Activated naive CD4-positive, alpha-beta T cell treated with anti-CD3 and anti-CD28 coated beads for 36 hours (primary cell): ENCODE data around the gene DNAI2. TPM values are rescaled to one million over a fixed set of nuclear protein-coding genes. Genes with fewer than 3 reads are reported as not detected.

Experiments used
- CTCF ChIA-PET: fragments of 350-600 bp; sonication (Branson Sonifier 250); formaldehyde crosslinking; loops from one replicate; lab custom pipeline; 2021; ENCODE audit warnings: antibody characterized with exemption; lab: Charles Lee
- DNase-seq: peaks from one replicate; pipeline ENCODE4 v3.0.0-alpha.2; 2020
- H3K27ac Mint-ChIP-seq: one replicate; pipeline ENCODE4 v1.8.0; 2021; ENCODE audit warnings: mild to moderate bottlenecking, mixed read lengths
- H3K27me3 Mint-ChIP-seq: one replicate; pipeline ENCODE4 v1.8.0; 2021; ENCODE audit warnings: low read depth, mixed read lengths
- H3K36me3 Mint-ChIP-seq: one replicate; pipeline ENCODE4 v1.8.0; 2021; ENCODE audit warnings: low read depth, mixed read lengths
- H3K4me1 Mint-ChIP-seq: one replicate; pipeline ENCODE4 v1.8.0; 2021; ENCODE audit warnings: low read depth, mixed read lengths
- H3K4me3 Mint-ChIP-seq: one replicate; pipeline ENCODE4 v1.8.0; 2021; ENCODE audit warnings: mild to moderate bottlenecking, moderate library complexity, mixed read lengths
- H3K9me3 Mint-ChIP-seq: one replicate; pipeline ENCODE4 v1.8.0; 2021; ENCODE audit warnings: mixed read lengths
- intact Hi-C: fragments of 100-400 bp; cut with micrococcal nuclease; formaldehyde crosslinking; loops from one replicate; pipeline ENCODE4 v1.15.1; 2023
- total RNA-seq, 2 experiments: library from RNA; stranded (reverse); gene quantifications; one replicate each; pipeline ENCODE4 v1.2.3, GENCODE V29; 2021

DNAI2 gene
- total RNA-seq, 2 experiments from 2014 or later: 0.12 to 0.25 TPM

GRCh38 chr17:74339537-74340195 is 65.6 kb downstream of the DNAI2 start:
- Mint-ChIP-seq H3K4me1 (no peaks in the 10 kb centered on the region), H3K27me3 (no peaks in the 10 kb centered on the region), H3K27ac (no peak overlapping the region), H3K9me3 (no peaks in the 10 kb centered on the region), H3K4me3 (no peak overlapping the region), H3K36me3 (no peaks in the 10 kb centered on the region)
- CTCF ChIA-PET: no interaction called here
- no peak for DNase-seq
- intact Hi-C loops: no loop called here

- intact Hi-C loops: no loop called here
- CTCF ChIA-PET: interaction anchor here (0.6 kb wide), 1 partner anchor 502 kb away, joined by 3 read pairs; no protein-coding TSS in a partner anchor
- no peak for DNase-seq
- Mint-ChIP-seq H3K27me3 (no peaks in the 10 kb centered on the region), H3K36me3 (no peaks in the 10 kb centered on the region), H3K9me3 (no peaks in the 10 kb centered on the region), H3K4me1 (no peaks in the 10 kb centered on the region), H3K4me3 (no peak overlapping the region), H3K27ac (no peak overlapping the region)
Observed at GRCh38 chr17:74340470-74341023, 66.5 kb downstream of the DNAI2 start.

GRCh38 chr17:74342224-74342623 is 68.2 kb downstream of the DNAI2 start:
- no peak for DNase-seq
- Mint-ChIP-seq H3K9me3 (no peaks in the 10 kb centered on the region), H3K4me1 (no peaks in the 10 kb centered on the region), H3K4me3 (no peak overlapping the region), H3K36me3 (no peaks in the 10 kb centered on the region), H3K27ac (no peak overlapping the region), H3K27me3 (no peaks in the 10 kb centered on the region)
- intact Hi-C loops: no loop called here
- CTCF ChIA-PET: no interaction called here

GRCh38 chr17:74343121-74343520 is 69.1 kb downstream of the DNAI2 start:
- DNase-seq: no peak
- Mint-ChIP-seq H3K36me3 (no peaks in the 10 kb centered on the region), H3K4me1 (no peaks in the 10 kb centered on the region), H3K27ac (no peak overlapping the region), H3K27me3 (no peaks in the 10 kb centered on the region), H3K9me3 (no peaks in the 10 kb centered on the region), H3K4me3 (no peak overlapping the region)
- intact Hi-C loops: no loop called here
- CTCF ChIA-PET: no interaction called here

GRCh38 chr17:74343526-74344284 is 69.7 kb downstream of the DNAI2 start:
- Mint-ChIP-seq H3K27me3 (peaks cover 5% of the 10 kb centered on the region), H3K27ac (no peak overlapping the region), H3K4me3 (no peak overlapping the region), H3K4me1 (no peaks in the 10 kb centered on the region), H3K9me3 (no peaks in the 10 kb centered on the region), H3K36me3 (no peaks in the 10 kb centered on the region)
- intact Hi-C loops: no loop called here
- no peak for DNase-seq
- CTCF ChIA-PET: no interaction called here

GRCh38 chr17:74344658-74345057 is 70.6 kb downstream of the DNAI2 start:
- H3K36me3 Mint-ChIP-seq: no peaks in the 10 kb centered on the region
- intact Hi-C loops: no loop called here
- CTCF ChIA-PET: interaction anchor here (2.0 kb wide), 1 partner anchor 23 kb away, joined by 5 read pairs; the partner anchor contains the start of gene GPR142

GRCh38 chr17:74345433-74346241 is 71.6 kb downstream of the DNAI2 start:
- no peaks in the 10 kb centered on the region for H3K9me3 Mint-ChIP-seq
- H3K27ac Mint-ChIP-seq: no peak overlapping the region
- H3K4me1 Mint-ChIP-seq: no peaks in the 10 kb centered on the region
- CTCF ChIA-PET: interaction anchor here (2.0 kb wide), 1 partner anchor 22 kb away, joined by 5 read pairs; the partner anchor contains the start of gene GPR142
- intact Hi-C loops: no loop called here
- H3K4me3 Mint-ChIP-seq: no peak overlapping the region
- peaks cover 7% of the 10 kb centered on the region for H3K27me3 Mint-ChIP-seq
- no peak for DNase-seq
- H3K36me3 Mint-ChIP-seq: no peaks in the 10 kb centered on the region

More at GRCh38 chr17:74344658-74345057, 70.6 kb downstream of the DNAI2 start:
- H3K27me3 Mint-ChIP-seq: peaks cover 6% of the 10 kb centered on the region
- H3K4me3 Mint-ChIP-seq: no peak overlapping the region
- H3K9me3 Mint-ChIP-seq: no peaks in the 10 kb centered on the region
- H3K4me1 Mint-ChIP-seq: no peaks in the 10 kb centered on the region
- no peak for DNase-seq
- H3K27ac Mint-ChIP-seq: no peak overlapping the region

- no peak for DNase-seq
- H3K27ac Mint-ChIP-seq: no peak overlapping the region
- intact Hi-C loops: no loop called here
- no peaks in the 10 kb centered on the region for H3K36me3 Mint-ChIP-seq
- H3K4me1 Mint-ChIP-seq: no peaks in the 10 kb centered on the region
- CTCF ChIA-PET: interaction anchor here (0.7 to 1.2 kb wide), 2 partner anchors 12 to 47 kb away, joined by 3 read pairs; no protein-coding TSS in a partner anchor
- H3K4me3 Mint-ChIP-seq: no peak overlapping the region
- peaks cover 13% of the 10 kb centered on the region for H3K27me3 Mint-ChIP-seq
- no peaks in the 10 kb centered on the region for H3K9me3 Mint-ChIP-seq
Observed at GRCh38 chr17:74347646-74348045, 73.6 kb downstream of the DNAI2 start.

- intact Hi-C loops: no loop called here
- no peak for DNase-seq
- Mint-ChIP-seq H3K27ac (no peak overlapping the region), H3K4me3 (no peak overlapping the region), H3K4me1 (peaks cover 2% of the 10 kb centered on the region), H3K9me3 (no peaks in the 10 kb centered on the region), H3K36me3 (no peaks in the 10 kb centered on the region), H3K27me3 (peaks cover 26% of the 10 kb centered on the region)
- CTCF ChIA-PET: interaction anchor here (1.9 kb wide), 1 partner anchor 19 kb away, joined by 5 read pairs; no protein-coding TSS in a partner anchor
Observed at GRCh38 chr17:74349120-74349519, 75.1 kb downstream of the DNAI2 start.

- CTCF ChIA-PET: interaction anchor here (1.9 kb wide), 1 partner anchor 18 kb away, joined by 5 read pairs; no protein-coding TSS in a partner anchor
- Mint-ChIP-seq H3K27me3 (peaks cover 36% of the 10 kb centered on the region), H3K9me3 (no peaks in the 10 kb centered on the region), H3K4me1 (peaks cover 5% of the 10 kb centered on the region), H3K36me3 (no peaks in the 10 kb centered on the region), H3K27ac (no peak overlapping the region), H3K4me3 (no peak overlapping the region)
- DNase-seq: no peak
- intact Hi-C loops: no loop called here
Observed at GRCh38 chr17:74350486-74350885, 76.5 kb downstream of the DNAI2 start.

- Mint-ChIP-seq H3K27me3 (peaks cover 38% of the 10 kb centered on the region), H3K36me3 (no peaks in the 10 kb centered on the region), H3K27ac (no peak overlapping the region), H3K4me1 (peaks cover 5% of the 10 kb centered on the region), H3K9me3 (no peaks in the 10 kb centered on the region), H3K4me3 (no peak overlapping the region)
- CTCF ChIA-PET: interaction anchor here (0.7 to 2.8 kb wide), 7 partner anchors 17 to 215 kb away, joined by 3 to 13 read pairs (median 4); partner anchors contain the start of gene GPR142
- intact Hi-C loops: no loop called here
- no peak for DNase-seq
Observed at GRCh38 chr17:74351552-74352210, 77.6 kb downstream of the DNAI2 start.
